Measurements from ENCODE around the gene PHACTR4.
"Not testable (repeated sequence)": the region's sequence is repeated elsewhere in the genome, so short reads cannot be mapped to it uniquely, and the experiment has no call there.

PHACTR4 gene

DNA sequence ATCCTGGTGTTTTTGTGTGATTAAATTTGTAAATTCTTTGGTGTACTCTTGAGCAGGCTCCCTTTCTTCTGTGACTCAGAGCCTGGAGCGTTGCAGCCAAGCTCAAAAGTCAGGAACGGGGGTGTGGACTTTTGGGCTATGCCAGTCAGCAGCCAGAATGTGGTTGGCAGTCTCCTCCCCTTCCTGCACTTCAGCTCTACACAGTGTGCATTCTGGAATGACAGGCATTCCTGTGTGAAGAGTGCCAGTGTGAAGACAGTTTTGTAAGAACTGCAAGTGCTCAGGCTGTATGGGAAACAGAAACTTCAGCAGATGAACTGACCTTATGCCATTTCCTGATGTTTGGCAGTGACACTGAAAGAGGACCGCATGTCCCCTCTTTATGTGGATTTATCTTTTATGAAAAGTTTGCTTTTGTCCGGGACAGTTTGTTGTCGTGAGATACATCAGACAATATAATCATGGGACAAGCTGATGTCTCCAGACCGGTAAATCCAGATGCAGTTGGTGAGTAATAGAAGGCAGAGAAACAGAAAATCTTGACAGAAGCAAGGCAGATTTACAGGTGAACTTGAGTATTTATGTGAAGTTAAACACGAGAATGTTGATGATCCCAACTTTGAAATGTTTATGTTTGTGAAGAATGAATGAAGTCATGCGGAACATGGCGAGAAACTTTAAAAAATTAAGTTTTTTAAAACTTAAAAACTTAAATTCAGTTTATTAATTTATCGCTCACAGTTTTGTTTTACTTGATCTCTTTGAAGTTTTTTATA lies 68.6 kb downstream of the PHACTR4 start:
- DNase-seq, result peak; percentile 65

DNA sequence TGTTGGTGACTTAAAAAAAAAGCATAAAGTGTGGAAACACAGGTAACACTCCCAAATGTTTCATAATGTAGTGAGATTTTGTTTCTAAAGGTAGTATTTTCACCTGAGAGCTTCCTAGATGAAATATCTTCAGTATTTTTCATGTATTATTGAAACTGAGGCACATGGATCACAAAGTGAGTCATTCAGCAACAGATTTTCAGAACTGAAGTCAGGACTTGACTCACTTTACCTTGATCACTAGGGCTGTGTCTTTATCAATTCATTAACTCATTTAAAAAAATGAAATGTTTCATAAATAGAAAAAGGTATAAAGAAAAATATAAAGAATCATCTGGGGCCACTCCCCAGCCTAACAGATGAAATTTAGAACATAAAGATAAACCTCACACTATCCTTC lies 69.8 kb downstream of the PHACTR4 start:
- no peak for DNase-seq

DNA sequence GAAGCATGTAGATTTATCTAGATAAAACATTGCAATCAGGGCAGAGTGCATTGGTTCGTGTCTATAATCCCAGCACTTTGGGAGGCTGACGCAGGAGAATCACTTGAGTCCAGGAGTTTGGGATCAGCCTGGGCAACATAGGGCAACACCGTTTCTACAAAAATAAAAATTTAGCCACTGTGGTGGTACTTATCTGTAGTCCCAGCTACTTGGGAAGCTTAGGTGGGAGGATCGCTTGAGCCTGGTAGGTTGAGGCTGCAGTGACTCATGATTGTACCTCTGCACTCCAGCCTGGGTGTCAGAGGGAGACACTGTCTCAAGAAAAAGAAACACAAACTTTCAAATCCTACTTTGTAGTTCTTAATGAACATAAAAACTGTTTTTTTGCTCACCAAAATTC lies 72.1 kb downstream of the PHACTR4 start:
- no peak for DNase-seq

DNA sequence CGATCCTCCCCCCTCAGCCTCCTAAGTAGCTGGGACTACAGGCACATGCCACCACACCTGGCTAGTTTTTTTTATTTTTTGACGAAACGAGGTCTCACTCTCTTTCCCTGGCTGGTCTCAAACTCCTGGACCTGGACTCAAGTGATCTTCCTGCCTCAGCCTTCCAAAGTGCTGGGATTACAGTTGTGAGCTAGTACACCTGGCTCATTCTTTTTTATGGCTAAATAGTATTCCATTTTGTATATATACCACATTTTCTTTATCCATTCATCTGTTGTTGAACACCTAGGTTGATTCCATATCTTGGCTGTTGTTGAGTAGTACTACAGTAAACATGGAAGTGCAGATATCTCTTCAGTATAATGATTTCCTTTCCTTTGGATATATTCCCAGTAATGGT lies 74.0 kb downstream of the PHACTR4 start:
- no peak for DNase-seq

DNA sequence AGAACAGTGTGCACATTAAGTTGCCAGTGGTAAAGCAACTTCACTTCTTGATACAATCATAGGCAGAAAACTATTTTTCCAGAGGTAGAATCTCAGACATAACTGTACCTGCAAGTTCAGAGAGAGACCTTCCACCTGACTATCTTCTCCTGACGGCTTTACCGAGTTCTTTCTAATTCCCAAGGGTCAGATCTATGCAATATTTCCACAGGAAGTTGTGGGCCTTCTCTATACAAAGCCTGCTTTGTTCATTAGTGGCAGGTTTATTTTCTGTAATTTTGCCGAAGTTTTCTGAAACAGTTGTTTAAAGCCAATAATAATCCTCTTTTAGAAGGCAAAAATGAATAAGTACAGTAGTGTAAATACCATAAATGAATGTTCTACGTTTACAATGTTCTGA lies 78.1 kb downstream of the PHACTR4 start:
- DNase-seq, result no peak

DNA sequence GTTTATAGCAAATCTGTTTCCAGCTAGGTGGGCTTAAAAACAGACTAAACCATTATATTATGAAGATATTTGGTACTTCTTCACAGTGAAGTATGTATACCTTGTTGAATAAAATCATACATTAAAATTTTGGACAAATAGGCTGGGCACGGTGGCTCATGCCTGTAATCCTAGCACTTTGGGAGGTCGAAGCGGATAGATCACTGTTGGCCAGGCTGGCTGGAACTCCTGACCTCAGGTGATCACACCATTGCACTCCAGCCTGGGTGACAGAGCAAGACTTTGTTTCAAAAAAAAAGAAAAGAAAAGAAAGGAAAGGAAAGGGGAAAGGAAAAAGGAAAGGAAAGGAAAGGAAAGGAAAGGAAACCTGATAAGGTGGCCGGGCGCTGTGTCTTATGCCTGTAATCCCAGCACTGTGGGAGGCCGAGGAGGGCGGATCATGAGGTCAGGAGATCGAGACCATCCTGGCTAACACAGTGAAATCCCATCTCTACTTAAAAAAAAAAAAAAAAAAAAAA lies 78.6 kb downstream of the PHACTR4 start:
- not testable (repeated sequence) for DNase-seq

DNA sequence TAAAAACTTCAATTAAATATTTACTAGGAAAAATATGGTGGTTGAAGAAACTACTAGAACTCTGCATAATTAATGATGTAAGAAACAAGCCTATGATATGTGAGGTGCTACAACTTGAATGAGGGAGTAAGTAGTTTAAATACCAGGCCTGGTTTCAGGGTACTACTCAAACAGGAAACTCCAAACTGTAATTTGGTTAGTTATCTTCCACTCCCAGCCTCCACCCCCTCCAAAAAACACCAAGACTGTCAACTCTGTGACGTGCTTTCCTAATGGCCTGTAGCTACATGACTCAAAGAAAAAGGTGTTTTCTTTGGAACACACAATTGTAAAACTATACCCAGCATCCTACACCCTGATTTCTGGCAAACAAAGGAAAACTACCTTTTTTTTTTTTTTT lies 80.4 kb downstream of the PHACTR4 start:
- no peak for DNase-seq

DNA sequence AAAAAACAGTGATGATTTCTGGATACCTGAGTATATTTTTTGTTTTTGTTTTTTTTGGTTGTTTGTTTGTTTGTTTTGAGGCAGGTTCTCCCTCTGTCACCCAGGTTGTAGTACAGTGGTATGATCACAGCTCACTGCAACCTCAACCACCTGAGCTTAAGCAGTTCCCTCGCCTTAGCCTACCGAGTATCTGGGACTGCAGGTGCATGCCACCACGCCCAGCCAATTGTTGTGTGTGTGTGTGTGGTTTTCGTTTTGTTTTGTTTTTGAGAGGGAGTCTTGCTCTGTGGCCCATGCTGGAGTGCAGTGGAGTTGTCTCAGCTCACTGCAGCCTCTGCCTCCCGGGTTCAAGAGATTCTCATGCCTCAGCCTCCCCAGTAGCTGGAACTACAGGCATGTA lies 81.0 kb downstream of the PHACTR4 start:
- no peak for DNase-seq

DNA sequence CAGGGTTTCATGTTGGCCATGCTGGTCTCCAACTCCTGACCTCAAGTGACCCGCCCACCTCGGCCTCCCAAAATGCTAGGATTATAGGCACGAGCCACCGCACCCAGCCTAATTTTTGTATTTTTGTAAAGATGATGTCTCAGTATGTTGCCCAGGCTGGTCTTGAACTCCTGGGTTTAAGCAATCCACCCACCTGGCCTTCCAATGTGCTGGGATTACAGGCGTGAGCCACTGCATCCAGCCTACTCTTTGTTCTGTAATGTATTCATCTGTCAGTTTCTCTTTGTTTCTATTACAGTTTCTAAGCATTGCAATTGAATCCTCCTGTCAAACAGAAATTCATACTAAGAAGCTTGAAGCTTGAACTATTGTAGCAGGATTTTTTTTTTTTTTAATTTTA lies 81.5 kb downstream of the PHACTR4 start:
- no peak for DNase-seq

DNA sequence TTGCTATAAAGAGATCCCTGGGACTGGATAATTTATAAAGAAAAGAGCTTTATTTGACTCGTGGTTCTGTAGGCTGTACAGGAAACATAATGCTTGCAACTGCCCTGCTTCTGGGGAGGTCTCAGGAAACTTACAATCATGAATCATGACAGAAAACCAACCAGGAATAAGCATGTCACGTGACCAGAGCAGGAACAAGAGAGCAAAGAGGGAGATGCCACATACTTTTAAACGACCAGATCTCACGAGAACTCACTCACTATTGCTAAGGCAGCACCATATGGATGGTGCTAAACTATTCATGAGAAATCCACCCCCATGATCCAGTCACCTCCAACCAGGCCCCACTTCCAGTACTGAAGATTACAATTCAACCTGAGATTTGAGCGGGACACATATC lies 86.5 kb downstream of the PHACTR4 start:
- no peak for DNase-seq

DNA sequence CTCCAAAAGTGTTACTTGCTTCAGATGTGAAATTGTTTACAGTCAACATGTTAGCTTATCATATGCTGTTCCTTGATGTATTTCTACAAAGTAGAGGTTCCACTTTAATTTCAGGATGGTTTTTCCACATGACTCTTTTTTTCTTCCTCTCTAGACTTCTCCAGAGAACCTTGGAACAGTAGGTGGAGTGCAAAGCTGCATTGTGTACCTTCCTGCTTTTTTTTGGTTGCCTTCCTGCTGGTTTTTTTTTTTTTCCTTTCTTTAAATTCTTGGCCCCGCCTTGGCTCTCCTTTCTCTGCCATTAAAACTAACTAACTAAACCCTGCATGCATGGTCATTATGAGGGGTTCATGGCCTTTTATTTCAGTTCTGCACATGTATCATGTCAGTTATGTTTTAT lies 88.1 kb downstream of the PHACTR4 start:
- DNase-seq, result no peak

DNA sequence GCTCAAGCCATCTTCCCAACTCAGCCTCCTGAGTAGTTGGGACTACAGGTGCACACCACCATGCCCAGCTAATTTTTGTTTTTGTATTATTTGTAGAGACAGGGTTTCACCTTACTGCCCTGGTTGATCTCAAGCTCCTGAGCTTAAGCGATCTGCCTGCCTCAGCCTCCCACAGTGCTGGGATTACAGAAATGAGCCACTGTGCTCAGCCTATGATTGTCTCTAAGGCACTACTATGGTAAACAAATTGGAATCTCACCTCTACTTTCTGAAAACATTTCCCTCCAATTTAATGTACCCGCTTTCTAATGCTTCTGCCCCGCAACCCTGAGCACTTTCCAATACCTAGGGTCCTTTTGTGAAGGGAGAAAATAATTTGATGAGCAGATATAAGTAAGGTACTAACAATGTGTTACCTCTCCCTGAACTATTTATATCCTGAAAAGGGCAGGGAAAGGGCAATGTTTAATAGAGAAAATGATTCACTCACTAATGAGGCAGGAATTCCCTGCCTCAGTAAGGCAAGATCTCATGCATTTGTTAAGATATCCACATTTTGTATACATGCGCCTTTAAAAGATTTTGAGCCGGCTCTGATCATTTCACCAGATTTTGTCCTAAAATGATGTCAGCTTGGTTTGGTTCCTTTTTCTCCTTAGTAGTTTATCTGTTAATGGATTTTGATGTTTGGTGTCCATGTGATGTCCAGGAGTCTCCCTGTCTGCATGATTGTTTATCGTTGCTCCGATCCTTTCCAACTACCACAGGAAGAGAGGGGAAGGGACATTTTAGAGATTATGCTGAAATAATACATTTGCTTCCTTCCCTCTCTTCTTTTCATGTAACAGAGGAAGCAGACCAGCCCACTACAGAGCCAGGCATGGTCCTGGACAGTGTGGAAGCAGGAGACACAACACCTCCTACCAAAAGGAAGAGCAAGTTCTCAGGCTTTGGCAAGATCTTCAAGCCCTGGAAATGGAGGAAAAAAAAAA lies 89.0 kb downstream of the PHACTR4 start:
- DNase-seq, result no peak

DNA sequence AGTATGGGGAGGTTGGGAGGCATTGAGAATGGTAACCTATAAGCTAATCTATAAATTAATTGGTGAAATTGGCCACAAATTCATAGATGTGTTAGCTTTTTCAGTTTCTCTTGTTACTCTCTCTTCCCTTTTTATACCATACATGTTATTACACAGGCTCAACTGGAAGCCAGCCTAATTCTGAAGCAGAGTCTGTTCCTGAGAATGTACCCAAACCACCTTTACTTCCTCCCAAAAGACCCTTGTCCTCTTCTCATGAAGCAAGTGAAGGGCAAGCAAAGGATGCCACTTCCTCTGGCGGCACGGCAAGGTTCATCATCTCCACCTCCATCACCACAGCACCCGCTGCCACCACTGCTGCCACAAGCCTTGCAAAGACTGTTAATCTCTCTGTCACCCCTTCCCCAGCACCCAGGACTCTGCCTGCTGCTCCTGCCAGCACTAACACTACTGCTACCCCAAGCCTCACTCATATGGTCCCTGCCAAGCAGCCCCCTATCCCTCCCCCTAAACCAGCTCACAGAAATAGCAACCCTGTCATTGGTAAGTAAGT lies 96.8 kb downstream of the PHACTR4 start:
- no peak for DNase-seq

DNA sequence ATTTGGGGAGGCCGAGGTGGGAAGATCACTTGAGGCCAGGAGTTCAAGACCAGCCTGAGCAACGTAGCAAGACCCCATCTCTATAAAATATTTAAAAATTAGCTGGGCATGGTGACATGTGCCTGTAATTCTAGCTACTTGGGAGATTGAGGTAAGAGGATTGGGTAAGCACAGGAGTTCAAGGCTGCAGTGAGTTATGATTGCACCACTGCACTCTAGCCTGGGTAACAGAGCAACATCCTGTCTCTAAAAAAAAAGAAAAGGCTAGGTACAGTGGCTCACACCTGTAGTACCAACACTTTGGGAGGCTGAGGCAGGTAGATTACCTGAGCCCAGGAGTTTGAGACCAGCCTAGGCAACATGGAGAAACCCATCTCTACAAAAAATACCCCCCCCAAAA lies 100.6 kb downstream of the PHACTR4 start:
- no peak for DNase-seq

DNA sequence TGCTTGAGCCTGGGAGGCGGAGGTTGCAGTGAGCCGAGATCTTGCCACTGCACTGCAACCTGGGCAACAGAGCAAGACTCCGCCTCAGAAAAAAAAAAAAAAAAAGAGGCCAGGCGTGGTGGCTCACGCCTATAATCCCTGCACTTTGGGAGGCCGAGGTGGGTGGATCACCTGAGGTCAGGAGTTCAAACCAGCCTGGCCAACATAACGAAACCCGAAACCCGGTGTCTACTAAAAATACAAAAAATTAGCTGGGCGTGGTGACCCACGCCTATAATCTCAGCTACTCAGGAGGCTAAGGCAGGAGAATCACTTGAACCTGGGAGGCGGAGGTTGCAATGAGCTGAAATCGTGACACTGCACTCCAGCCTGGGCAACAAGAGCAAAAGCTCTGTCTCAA lies 110.0 kb downstream of the PHACTR4 start:
- DNase-seq, result not testable (repeated sequence)

DNA sequence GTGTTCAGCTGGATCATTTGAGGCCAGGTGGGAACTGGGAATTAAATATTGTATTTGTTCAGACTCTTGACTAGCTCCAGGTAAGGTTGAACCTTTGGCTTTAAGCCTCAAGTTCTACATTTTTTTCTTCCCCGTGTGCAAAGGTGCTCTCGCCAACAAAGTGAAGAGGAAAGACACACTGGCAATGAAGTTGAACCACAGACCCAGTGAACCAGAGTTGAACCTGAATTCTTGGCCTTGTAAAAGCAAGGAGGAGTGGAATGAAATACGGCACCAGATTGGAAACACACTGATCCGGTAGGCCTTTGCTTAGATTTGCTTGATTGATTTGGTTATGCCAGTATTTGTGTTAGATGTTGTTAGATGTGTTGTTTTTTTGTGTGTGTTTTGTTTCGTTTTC lies 110.8 kb downstream of the PHACTR4 start:
- no peak for DNase-seq

DNA sequence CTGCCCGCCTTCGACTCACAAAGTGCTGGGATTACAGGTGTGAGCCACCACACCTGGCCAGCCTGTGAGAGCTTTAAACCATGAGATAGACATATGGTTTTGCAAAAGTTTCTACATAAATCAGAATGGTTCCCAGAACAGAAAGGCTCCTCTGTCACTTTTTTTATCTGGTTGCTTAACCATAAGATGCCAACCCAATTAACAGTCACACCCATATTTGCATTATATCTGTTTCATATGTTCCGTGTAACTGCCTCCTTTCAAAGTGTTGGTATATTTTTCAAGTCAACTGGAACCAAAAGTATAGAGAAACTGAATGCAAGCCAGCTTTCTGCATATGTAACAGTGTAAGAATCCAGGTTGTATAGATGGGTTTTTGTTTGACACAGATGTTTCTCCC lies 112.6 kb downstream of the PHACTR4 start:
- no peak for DNase-seq

DNA sequence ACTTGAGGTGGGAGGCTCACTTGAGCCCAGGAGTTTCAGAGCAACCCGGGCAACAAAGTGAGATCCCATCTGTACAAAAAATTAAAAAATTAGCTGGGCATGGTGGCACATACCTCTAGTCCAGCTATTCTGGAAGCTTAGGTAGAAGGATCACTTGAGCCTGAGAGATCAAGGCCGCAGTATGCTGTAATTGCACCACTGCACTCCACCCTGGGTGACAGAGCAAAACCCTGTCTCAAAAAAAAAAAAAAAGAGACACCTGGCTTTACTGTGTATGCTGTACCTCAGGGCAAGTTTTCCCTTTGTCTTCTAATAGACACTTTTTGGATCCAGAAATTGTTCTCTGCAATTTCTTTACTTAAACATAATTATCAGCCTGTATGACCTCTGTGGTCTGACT lies 113.2 kb downstream of the PHACTR4 start:
- DNase-seq, result no peak

DNA sequence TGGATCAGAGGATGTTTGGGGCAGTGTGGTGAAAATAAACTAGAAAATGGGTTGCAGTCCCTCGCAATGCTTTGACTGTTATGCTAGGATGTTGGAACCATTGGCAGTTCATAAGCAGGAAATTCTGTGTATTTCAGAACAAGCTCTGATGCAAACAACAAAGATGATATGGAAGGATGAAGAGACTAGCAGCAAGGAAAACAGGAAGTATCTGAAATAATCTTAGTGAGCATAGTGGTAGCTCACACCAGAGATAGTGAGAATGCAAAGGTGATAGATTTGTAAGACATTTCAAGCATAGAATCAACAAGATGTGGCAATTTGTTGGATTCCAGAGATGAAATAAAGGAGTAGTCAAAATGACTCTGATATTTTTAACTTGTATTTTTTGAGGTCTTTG lies 125.2 kb downstream of the PHACTR4 start:
- no peak for DNase-seq

DNA sequence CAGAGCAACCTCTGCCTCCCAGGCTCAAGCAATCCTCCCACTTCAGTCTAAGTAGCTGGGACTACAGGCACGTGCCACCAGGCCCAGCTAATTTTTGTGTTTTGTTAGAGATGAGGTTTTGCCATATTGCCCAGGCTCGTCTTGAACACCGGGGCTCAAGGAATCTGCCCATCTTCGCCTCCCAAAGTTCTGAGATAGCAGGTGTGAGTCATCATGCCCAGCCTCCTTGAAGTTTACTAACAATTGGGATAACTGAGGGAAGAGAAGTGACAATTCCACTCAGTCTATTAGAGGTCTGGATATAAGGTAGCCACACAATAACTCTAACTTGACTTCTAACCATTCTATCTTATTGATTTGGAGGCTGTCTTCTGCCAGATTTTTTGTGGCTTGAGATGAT lies 130.0 kb downstream of the PHACTR4 start:
- DNase-seq, result no peak

DNA sequence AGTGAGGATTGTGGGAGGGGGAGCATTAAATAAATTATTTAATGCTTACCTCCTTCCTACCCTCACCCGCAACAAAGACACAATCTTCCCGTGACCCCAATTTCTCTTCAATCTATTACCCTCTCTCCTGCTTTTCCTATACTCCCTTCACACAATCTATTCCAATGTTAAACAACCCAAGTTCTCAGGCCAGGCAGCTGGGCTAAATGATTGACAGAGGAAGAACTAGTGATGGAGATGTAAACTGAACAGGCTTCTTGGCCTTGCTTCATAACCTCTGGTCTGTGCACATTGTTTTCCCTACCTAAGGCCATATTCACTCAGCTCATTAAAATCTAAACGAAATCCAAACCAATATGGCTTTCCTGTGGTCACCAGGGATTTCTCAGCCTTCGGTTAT lies 132.4 kb downstream of the PHACTR4 start:
- no peak for DNase-seq

DNA sequence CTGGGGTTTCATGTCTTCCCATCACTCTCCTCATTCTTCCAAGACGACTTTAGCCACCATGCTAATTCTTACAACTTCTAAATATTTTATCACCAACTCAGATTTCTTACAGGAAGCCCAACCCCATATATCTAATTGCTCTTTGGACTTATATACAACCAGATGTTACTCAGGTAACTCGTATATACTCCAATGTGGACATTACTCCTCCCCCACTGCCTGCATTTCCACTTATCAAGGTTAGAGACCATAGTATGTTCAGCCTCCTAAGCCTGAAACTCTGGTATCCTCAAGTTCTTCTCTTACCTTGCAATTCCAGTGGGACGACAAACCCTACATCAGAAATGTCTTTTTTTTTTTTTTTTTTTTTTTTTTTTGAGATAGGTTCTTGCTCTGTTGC lies 133.6 kb downstream of the PHACTR4 start:
- no peak for DNase-seq

DNA sequence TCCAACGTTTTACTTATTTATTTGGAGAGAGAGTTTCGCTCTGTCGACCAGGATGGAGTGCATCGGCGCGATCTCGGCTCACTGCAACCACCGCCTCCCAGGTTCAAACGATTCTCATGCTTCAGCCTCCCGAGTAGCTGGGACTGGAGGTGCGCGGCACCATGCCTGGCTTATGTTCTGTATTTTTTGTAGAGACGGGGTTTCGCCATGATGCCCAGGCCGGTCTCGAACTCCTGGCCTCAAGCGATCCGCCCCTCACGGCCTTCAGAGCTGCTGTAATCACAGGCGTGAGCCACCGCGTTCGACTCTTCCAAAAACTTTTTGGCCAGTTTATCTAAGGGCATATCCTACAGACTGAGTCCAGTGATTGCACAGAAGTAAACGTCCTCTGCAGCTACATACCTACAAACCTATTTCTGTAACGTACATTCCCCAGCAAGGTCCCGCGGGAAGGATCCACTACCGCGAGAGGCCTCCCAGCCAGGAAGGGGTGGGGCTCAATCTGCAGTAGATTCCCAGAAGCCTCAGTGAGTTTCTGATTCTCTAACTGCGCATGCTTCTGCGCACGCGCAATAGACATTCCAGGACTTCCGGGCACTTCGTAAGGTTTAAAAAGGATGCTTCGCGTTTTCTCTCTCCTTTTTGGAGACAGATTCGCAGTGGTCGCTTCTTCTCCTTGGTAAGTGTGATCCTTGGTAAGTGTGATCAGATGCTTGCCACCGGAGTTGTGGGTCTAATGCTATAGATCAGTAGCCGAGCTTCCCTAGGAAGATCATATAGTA lies 136.1 kb downstream of the PHACTR4 start, which contains the start of gene RCC1:
Gene RCC1, plus strand, starts transcription at position 638 of the 782 bp plus-strand sequence. CDS start 23,824 bp downstream, outside the sequence.
- DNase-seq, result peak; percentile 97
